Testis (tissue), 3 donors: Measurements from ENCODE around the gene HIPK3. TPM values are rescaled to one million over a fixed set of nuclear protein-coding genes. Genes with fewer than 3 reads are reported as not detected.

Experiments used
- DNase-seq: peaks from one replicate; pipeline ENCODE4 v3.0.0-alpha.2; 2019
- H3K27ac ChIP-seq, 2 donors: fragments of 200-600 bp; sonication (generic); one replicate each; pipeline ENCODE4 v1.5.1; 2019
- H3K27me3 ChIP-seq: fragments of 200-600 bp; sonication (generic); one replicate; pipeline ENCODE4 v1.5.1; 2019
- H3K36me3 ChIP-seq: fragments of 200-600 bp; sonication (generic); one replicate; pipeline ENCODE4 v1.5.1; 2017; ENCODE audit warnings: low read depth; ENCODE audit errors: missing control alignments
- H3K4me1 ChIP-seq: fragments of 200-600 bp; sonication (generic); one replicate; pipeline ENCODE4 v1.5.1; 2019
- H3K4me3 ChIP-seq, 2 donors: fragments of 200-600 bp; sonication (generic); one replicate each; pipeline ENCODE4 v1.5.1; 2017 to 2019
- H3K9me3 ChIP-seq: fragments of 200-600 bp; sonication (generic); one replicate; pipeline ENCODE4 v1.5.1; 2017
- CTCF ChIP-seq, 3 experiments: fragments of 450-650 bp in 2 of 3; fragments of 200-600 bp in 1 of 3; sonication (generic) in 1 of 3; IDR thresholded peaks; one replicate each; pipeline ENCODE4 v1.5.1; 2016 to 2019; ENCODE audit warnings: antibody characterized with exemption in 3 of 3, mild to moderate bottlenecking in 2 of 3, moderate library complexity in 1 of 3
- POLR2A ChIP-seq: fragments of 450-650 bp; IDR thresholded peaks from one replicate; pipeline ENCODE4 v1.6.1; 2017; ENCODE audit warnings: antibody characterized with exemption, mild to moderate bottlenecking, moderate library complexity
- WGBS, 2 donors: methylation state at CpG; one replicate each; pipeline ENCODE4 v1.1.5; 2018; 5-methylcytosine and 5-hydroxymethylcytosine counted together
- intact Hi-C: fragments of 100-400 bp; cut with DNase I; formaldehyde crosslinking; loops from one replicate; pipeline ENCODE4 v1.15.1; 2023; ENCODE audit warnings: low total_unique reads
- polyA plus RNA-seq: library from polyadenylated mRNA; stranded (reverse); fragments of 350-450 nt; fragmentation: Illumina TruSeq; extraction: RNeasy Lipid Tissue Mini Kit (QIAGEN cat#74804); gene quantifications from one replicate; pipeline ENCODE4 v1.2.3, GENCODE V29; 2014; ENCODE audit warnings: low read depth, low replicate concordance; ENCODE audit not compliant: insufficient read depth
- total RNA-seq, 2 donors: library from RNA; depleted of rRNA; stranded (reverse); fragments of >200 nt; gene quantifications; one replicate each; pipeline ENCODE4 v1.2.3, GENCODE V29; 2016

HIPK3 gene
- total and polyA plus RNA-seq, 3 donors from 2014 or later = 47.6 to 90.2 (median 86.3) TPM

GRCh38 chr11:33307984-33308383 is 50.8 kb downstream of the HIPK3 start:
- Histone ChIP-seq H3K36me3 (no peaks in the 10 kb centered on the region), H3K9me3 (no peaks in the 10 kb centered on the region), H3K27ac (no peak overlapping the region), H3K27me3 (no peaks in the 10 kb centered on the region), H3K4me3 (no peak overlapping the region), H3K4me1 (no peaks in the 10 kb centered on the region)
- intact Hi-C loops = no loop called here
- DNase-seq = no peak
- no peak for TF ChIP-seq POLR2A
- no peak for TF ChIP-seq CTCF (IDR thresholded peaks at IDR 0.05)

- intact Hi-C loops = no loop called here
- Histone ChIP-seq H3K27ac (no peak overlapping the region), H3K4me1 (no peaks in the 10 kb centered on the region)
Measured at GRCh38 chr11:33309118-33309517, 51.9 kb downstream of the HIPK3 start.

GRCh38 chr11:33310720-33311500 is 53.7 kb downstream of the HIPK3 start:
- no peak overlapping the region for H3K27ac ChIP-seq
- TF ChIP-seq CTCF (IDR thresholded peaks at IDR 0.05) (no peak), POLR2A (no peak)
- WGBS, 2 donors = 79 to 82% methylated on average over 9 of the region's 9 CpGs
- H3K4me1 ChIP-seq = no peaks in the 10 kb centered on the region
- no peaks in the 10 kb centered on the region for H3K36me3 ChIP-seq
- no peaks in the 10 kb centered on the region for H3K27me3 ChIP-seq
- no peak for DNase-seq
- intact Hi-C loops = no loop called here
- H3K9me3 ChIP-seq = no peaks in the 10 kb centered on the region
- no peak overlapping the region for H3K4me3 ChIP-seq

More at GRCh38 chr11:33309118-33309517, 51.9 kb downstream of the HIPK3 start:
- TF ChIP-seq POLR2A (no peak), CTCF (IDR thresholded peaks at IDR 0.05) (no peak)
- no peaks in the 10 kb centered on the region for H3K36me3 ChIP-seq
- no peaks in the 10 kb centered on the region for H3K9me3 ChIP-seq
- no peaks in the 10 kb centered on the region for H3K27me3 ChIP-seq
- DNase-seq = no peak
- WGBS, 2 donors = 96 to 100% methylated on average over 1 of the region's 1 CpG
- H3K4me3 ChIP-seq = no peak overlapping the region

GRCh38 chr11:33311680-33312079 is 54.5 kb downstream of the HIPK3 start:
- intact Hi-C loops = no loop called here
- H3K9me3 ChIP-seq = no peaks in the 10 kb centered on the region
- DNase-seq = no peak
- TF ChIP-seq POLR2A (no peak), CTCF (IDR thresholded peaks at IDR 0.05) (no peak)
- no peak overlapping the region for H3K4me3 ChIP-seq
- no peaks in the 10 kb centered on the region for H3K27me3 ChIP-seq
- no peaks in the 10 kb centered on the region for H3K36me3 ChIP-seq
- 82 to 85% methylated on average over 3 of the region's 3 CpGs for WGBS, 2 donors
- H3K27ac ChIP-seq = no peak overlapping the region
- no peaks in the 10 kb centered on the region for H3K4me1 ChIP-seq

GRCh38 chr11:33315822-33316221 is 58.6 kb downstream of the HIPK3 start:
- intact Hi-C loops = no loop called here
- WGBS, 2 donors = 59 to 75% methylated on average over 3 of the region's 3 CpGs

More at GRCh38 chr11:33315822-33316221, 58.6 kb downstream of the HIPK3 start:
- Histone ChIP-seq H3K36me3 (no peaks in the 10 kb centered on the region), H3K27ac (no peak overlapping the region), H3K4me1 (peaks cover 9% of the 10 kb centered on the region), H3K4me3 (no peak overlapping the region), H3K27me3 (no peaks in the 10 kb centered on the region), H3K9me3 (no peaks in the 10 kb centered on the region)
- TF ChIP-seq POLR2A (no peak), CTCF (IDR thresholded peaks at IDR 0.05) (no peak)
- no peak for DNase-seq
